Naive B cell (primary cell): ENCODE measurements around the gene ARHGAP24. TPM values are rescaled to one million over a fixed set of nuclear protein-coding genes. Genes with fewer than 3 reads are reported as not detected.
A peak's percentile ranks its signal among the peaks of the same experiment; 100 is the strongest.

Source experiments
- ATAC-seq, 2 donors: fragments of 150-1000 bp; cut with Tn5 transposase; 2 replicates each; pipeline ENCODE4 v1.10.0; 2021; ENCODE audit warnings: low read depth in 2 of 2, mild to moderate bottlenecking in 2 of 2, moderate library complexity in 2 of 2
- DNase-seq: peaks from one replicate; pipeline ENCODE4 v3.0.0; 2022
- H3K27ac Mint-ChIP-seq, 6 donors: one replicate each; pipeline ENCODE4 v1.8.0; 2020 to 2022; ENCODE audit warnings: mild to moderate bottlenecking in 6 of 6, mixed read lengths in 6 of 6, moderate library complexity in 5 of 6, inconsistent platforms in 2 of 6
- H3K27me3 Mint-ChIP-seq, 3 donors: one replicate each; pipeline ENCODE4 v1.8.0; 2021 to 2022; ENCODE audit warnings: mixed read lengths in 3 of 3, mild to moderate bottlenecking in 1 of 3
- H3K36me3 Mint-ChIP-seq, 2 donors: one replicate each; pipeline ENCODE4 v1.8.0; 2020 to 2022; ENCODE audit warnings: mixed read lengths in 2 of 2, inconsistent platforms in 1 of 2, mild to moderate bottlenecking in 1 of 2
- H3K4me1 Mint-ChIP-seq, 3 donors: one replicate each; pipeline ENCODE4 v1.8.0; 2020 to 2022; ENCODE audit warnings: mixed read lengths in 3 of 3, inconsistent platforms in 1 of 3, mild to moderate bottlenecking in 1 of 3, moderate library complexity in 1 of 3
- H3K4me3 Mint-ChIP-seq, 8 donors: one replicate each; pipeline ENCODE4 v1.8.0; 2020 to 2022; ENCODE audit warnings: mild to moderate bottlenecking in 8 of 8, mixed read lengths in 8 of 8, moderate library complexity in 8 of 8, inconsistent platforms in 2 of 8
- H3K9me3 Mint-ChIP-seq, 7 donors: one replicate each; pipeline ENCODE4 v1.8.0; 2020 to 2022; ENCODE audit warnings: mixed read lengths in 7 of 7, mild to moderate bottlenecking in 5 of 7, inconsistent platforms in 2 of 7, moderate library complexity in 1 of 7
- polyA plus RNA-seq, 6 donors: library from polyadenylated mRNA; unstranded; fragments of 300-500 nt; fragmentation: Illumina TruSeq; gene quantifications; one replicate each; pipeline ENCODE4 v1.2.3, GENCODE V29; 2021; ENCODE audit warnings: low read depth in 6 of 6

Gene ARHGAP24
- polyA plus RNA-seq, 6 donors from 2014 or later = 32.0 to 136 (median 109) TPM

GRCh38 chr4:85579942-85580341 is 105.0 kb downstream of the ARHGAP24 start:
- DNase-seq = no peak
- Mint-ChIP-seq H3K27me3 (no peaks in the 10 kb centered on the region), H3K27ac (peak overlapping the region in 2 of 6 donors; percentile 19 to 75), H3K9me3 (peaks cover 0 to 4% (median 0%) of the 10 kb centered on the region in 7 donors), H3K4me1 (peaks cover 0 to 30% (median 7%) of the 10 kb centered on the region in 3 donors), H3K36me3 (peaks cover 6 to 31% of the 10 kb centered on the region in 2 donors), H3K4me3 (peak overlapping the region in 1 of 8 donors; percentile 10)
- ATAC-seq = no peak

DNA sequence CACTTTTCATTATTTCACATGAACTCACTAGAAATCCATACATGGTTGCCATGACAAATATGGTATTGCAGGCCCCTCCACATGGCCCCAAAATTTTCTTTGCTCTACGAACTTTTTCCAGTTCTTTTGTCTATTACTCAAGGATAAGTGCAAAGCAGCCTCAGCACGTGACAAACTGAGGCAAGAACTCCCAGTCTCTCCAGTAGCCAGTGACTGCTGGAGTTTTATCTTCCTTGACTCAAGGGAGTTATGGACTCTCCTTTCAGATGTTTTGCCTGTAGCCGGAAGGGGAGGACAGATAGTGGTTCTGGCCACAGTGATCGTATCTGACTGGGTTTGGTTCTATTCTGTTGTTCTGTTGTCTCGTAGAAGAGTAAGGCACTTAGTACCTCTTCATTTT is 105.5 kb downstream of the ARHGAP24 start:
- no peaks in the 10 kb centered on the region for H3K27me3 Mint-ChIP-seq
- DNase-seq (no peak), ATAC-seq (no peak)
- peak overlapping the region in 1 of 6 donors; percentile 75 for H3K27ac Mint-ChIP-seq
- H3K9me3 Mint-ChIP-seq = peaks cover 0 to 8% (median 0%) of the 10 kb centered on the region in 7 donors
- H3K4me3 Mint-ChIP-seq = no peak overlapping the region
- peaks cover 6 to 27% of the 10 kb centered on the region in 2 donors for H3K36me3 Mint-ChIP-seq
- peaks cover 0 to 32% (median 7%) of the 10 kb centered on the region in 3 donors for H3K4me1 Mint-ChIP-seq

GRCh38 chr4:85587952-85588351 is 113.0 kb downstream of the ARHGAP24 start:
- H3K27ac Mint-ChIP-seq = peak overlapping the region in 5 of 6 donors; percentile 5 to 69 (median 57)
- H3K4me1 Mint-ChIP-seq = peaks cover 10 to 44% (median 17%) of the 10 kb centered on the region in 3 donors
- ATAC-seq (no peak), DNase-seq (no peak)
- H3K9me3 Mint-ChIP-seq = peaks cover 0 to 10% (median 5%) of the 10 kb centered on the region in 7 donors
- H3K36me3 Mint-ChIP-seq = peaks cover 9 to 26% of the 10 kb centered on the region in 2 donors
- H3K27me3 Mint-ChIP-seq = no peaks in the 10 kb centered on the region
- peak overlapping the region in 1 of 8 donors; percentile 54 for H3K4me3 Mint-ChIP-seq

- no peak for ATAC-seq
- no peak for DNase-seq
- H3K27me3 Mint-ChIP-seq = peaks cover 0 to 14% (median 0%) of the 10 kb centered on the region in 3 donors
Observed at GRCh38 chr4:85591406-85592098, 116.6 kb downstream of the ARHGAP24 start.

GRCh38 chr4:85595098-85595775 is 120.3 kb downstream of the ARHGAP24 start:
- Mint-ChIP-seq H3K9me3 (peaks cover 0 to 9% (median 3%) of the 10 kb centered on the region in 7 donors), H3K36me3 (peaks cover 14 to 36% of the 10 kb centered on the region in 2 donors), H3K27ac (peak overlapping the region in 2 of 6 donors; percentile 0 to 5), H3K27me3 (peaks cover 0 to 19% (median 0%) of the 10 kb centered on the region in 3 donors), H3K4me3 (peak overlapping the region in 3 of 8 donors; percentile 6 to 33 (median 22)), H3K4me1 (peaks cover 21 to 61% (median 34%) of the 10 kb centered on the region in 3 donors)
- peak in 1 of 2 donors; percentile 34 for ATAC-seq
- no peak for DNase-seq

More at GRCh38 chr4:85591406-85592098, 116.6 kb downstream of the ARHGAP24 start:
- peaks cover 0 to 9% (median 2%) of the 10 kb centered on the region in 7 donors for H3K9me3 Mint-ChIP-seq
- H3K4me1 Mint-ChIP-seq = peaks cover 21 to 58% (median 30%) of the 10 kb centered on the region in 3 donors
- peaks cover 10 to 31% of the 10 kb centered on the region in 2 donors for H3K36me3 Mint-ChIP-seq
- no peak overlapping the region for H3K4me3 Mint-ChIP-seq
- H3K27ac Mint-ChIP-seq = peak overlapping the region in 1 of 6 donors; percentile 58

GRCh38 chr4:85595796-85596559 is 121.0 kb downstream of the ARHGAP24 start:
- DNase-seq (no peak), ATAC-seq (no peak)
- Mint-ChIP-seq H3K27me3 (peaks cover 0 to 19% (median 0%) of the 10 kb centered on the region in 3 donors), H3K36me3 (peaks cover 17 to 37% of the 10 kb centered on the region in 2 donors), H3K4me3 (peak overlapping the region in 1 of 8 donors; percentile 22), H3K27ac (peak overlapping the region in 5 of 6 donors; percentile 0 to 85 (median 20)), H3K9me3 (peaks cover 0 to 9% (median 0%) of the 10 kb centered on the region in 7 donors), H3K4me1 (peaks cover 22 to 62% (median 36%) of the 10 kb centered on the region in 3 donors)

- Mint-ChIP-seq H3K4me1 (peaks cover 16 to 59% (median 35%) of the 10 kb centered on the region in 3 donors), H3K27me3 (peaks cover 0 to 14% (median 0%) of the 10 kb centered on the region in 3 donors), H3K27ac (peak overlapping the region in 3 of 6 donors; percentile 31 to 63 (median 62)), H3K36me3 (peaks cover 13 to 17% of the 10 kb centered on the region in 2 donors), H3K4me3 (peak overlapping the region in 1 of 8 donors; percentile 29), H3K9me3 (peaks cover 0 to 4% (median 0%) of the 10 kb centered on the region in 7 donors)
- DNase-seq (no peak), ATAC-seq (no peak)
Observed at GRCh38 chr4:85598936-85599335, 124.0 kb downstream of the ARHGAP24 start.

- Mint-ChIP-seq H3K9me3 (peaks cover 0 to 3% (median 0%) of the 10 kb centered on the region in 7 donors), H3K27ac (peak overlapping the region in 3 of 6 donors; percentile 55 to 98 (median 71)), H3K4me3 (no peak overlapping the region), H3K4me1 (peaks cover 7 to 59% (median 30%) of the 10 kb centered on the region in 3 donors), H3K36me3 (peaks cover 6 to 8% of the 10 kb centered on the region in 2 donors), H3K27me3 (peaks cover 0 to 6% (median 0%) of the 10 kb centered on the region in 3 donors)
- ATAC-seq (no peak), DNase-seq (no peak)
Observed at GRCh38 chr4:85600501-85600900, 125.6 kb downstream of the ARHGAP24 start.

- ATAC-seq = peak in 1 of 2 donors; percentile 40
- peak overlapping the region; percentile 24 to 98 (median 92) for H3K27ac Mint-ChIP-seq
- H3K36me3 Mint-ChIP-seq = peaks cover 6 to 7% of the 10 kb centered on the region in 2 donors
- H3K27me3 Mint-ChIP-seq = peaks cover 0 to 6% (median 0%) of the 10 kb centered on the region in 3 donors
- H3K9me3 Mint-ChIP-seq = peaks cover 0 to 3% (median 0%) of the 10 kb centered on the region in 7 donors
- H3K4me1 Mint-ChIP-seq = peaks cover 28 to 63% (median 41%) of the 10 kb centered on the region in 3 donors
- H3K4me3 Mint-ChIP-seq = peak overlapping the region in 6 of 8 donors; percentile 29 to 70 (median 52)
- DNase-seq = peak; percentile 58
Observed at GRCh38 chr4:85603437-85604336, 128.7 kb downstream of the ARHGAP24 start.

- H3K36me3 Mint-ChIP-seq = peaks cover 0 to 2% of the 10 kb centered on the region in 2 donors
- H3K27me3 Mint-ChIP-seq = no peaks in the 10 kb centered on the region
- peaks cover 0 to under 1% (median 0%) of the 10 kb centered on the region in 7 donors for H3K9me3 Mint-ChIP-seq
- ATAC-seq = no peak
- peaks cover 23 to 66% (median 42%) of the 10 kb centered on the region in 3 donors for H3K4me1 Mint-ChIP-seq
- DNase-seq = no peak
- peak overlapping the region in 6 of 8 donors; percentile 67 to 91 (median 84) for H3K4me3 Mint-ChIP-seq
- H3K27ac Mint-ChIP-seq = peak overlapping the region; percentile 93 to 100 (median 98)
Observed at GRCh38 chr4:85606505-85606904, 131.6 kb downstream of the ARHGAP24 start.

DNA sequence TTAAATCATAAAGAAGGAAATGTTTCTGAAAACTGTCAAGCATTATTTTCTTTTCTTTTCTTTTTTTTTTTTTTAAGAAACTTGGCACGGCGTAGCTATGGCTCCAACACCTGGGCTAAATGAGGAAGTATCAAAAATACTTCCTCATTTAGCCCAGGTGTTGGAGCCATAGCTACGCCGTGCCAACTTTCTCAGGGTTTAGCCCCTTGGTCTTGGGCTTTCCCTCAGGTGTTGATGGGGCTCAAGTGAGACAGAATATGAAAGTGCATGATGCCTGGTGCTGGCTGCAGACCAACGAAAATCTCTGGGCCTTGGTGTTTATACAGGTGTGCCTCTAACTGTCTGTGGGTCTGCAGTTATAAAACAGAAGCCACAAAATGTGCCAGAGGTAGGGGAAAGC is 132.7 kb downstream of the ARHGAP24 start:
- H3K36me3 Mint-ChIP-seq = peaks cover 0 to 6% of the 10 kb centered on the region in 2 donors
- DNase-seq = peak; percentile 87
- peak overlapping the region; percentile 65 to 91 (median 84) for H3K4me3 Mint-ChIP-seq
- H3K27ac Mint-ChIP-seq = peak overlapping the region; percentile 93 to 100 (median 98)
- peaks cover 23 to 72% (median 45%) of the 10 kb centered on the region in 3 donors for H3K4me1 Mint-ChIP-seq
- ATAC-seq = peak; percentile 91 to 98
- H3K27me3 Mint-ChIP-seq = no peaks in the 10 kb centered on the region
- peaks cover 0 to 3% (median 0%) of the 10 kb centered on the region in 7 donors for H3K9me3 Mint-ChIP-seq
